ENCODE results near the gene R3HDM2. TPM values are rescaled to one million over a fixed set of nuclear protein-coding genes. Genes with fewer than 3 reads are reported as not detected.

R3HDM2 gene
- total and polyA plus RNA-seq, 2 of the 13 experiments (the other 11 are each of a cell fraction or from before 2014, with no cell fraction given) = 11.1 to 23.5 TPM

DNA sequence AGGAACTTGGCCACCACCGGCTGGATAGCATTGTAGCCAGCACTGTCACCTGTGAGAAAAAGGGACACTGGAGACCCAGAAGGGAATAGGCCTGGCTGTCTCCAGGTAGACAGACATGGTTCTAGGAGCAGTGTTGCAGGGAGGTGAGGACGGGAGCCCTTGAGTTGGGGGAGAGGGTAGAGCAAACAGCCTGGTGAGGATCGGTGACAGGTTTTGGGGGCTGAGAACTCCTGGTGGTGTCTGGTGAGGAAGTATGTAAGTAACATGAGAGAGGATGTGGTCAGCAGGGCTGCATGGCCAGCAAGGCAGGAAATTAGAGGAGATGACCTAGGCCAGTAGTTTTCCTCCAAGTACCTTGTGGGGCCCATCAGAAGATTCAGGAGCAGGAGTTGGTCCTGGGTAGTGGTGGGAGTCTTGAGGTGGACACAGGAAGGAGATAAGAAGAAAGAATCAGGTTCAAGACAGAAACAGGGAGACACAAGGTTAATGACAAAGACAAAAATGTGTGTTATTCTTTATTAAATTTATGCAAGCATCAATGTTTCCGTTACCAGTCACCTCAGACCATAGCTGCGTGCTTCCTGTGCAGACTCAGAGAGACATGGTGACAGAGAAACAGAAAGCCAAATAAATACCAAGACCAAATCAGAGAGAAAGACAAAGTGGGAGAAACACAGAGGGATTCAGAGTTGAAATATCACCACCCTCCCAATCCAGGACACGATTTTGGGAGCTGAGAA, 48.7 kb upstream of the R3HDM2 start, which contains the start of gene ARHGAP9:
ARHGAP9 (minus strand) TSS at position 491 of the 740 bp plus-strand sequence; CDS start at position 31, 460 bp downstream.
- 31% methylated on average over 6 of the region's 6 CpGs for WGBS (ENCODE audit: low lambda C conversion rate)
- FAIRE-seq (no peak), DNase-seq (ENCODE audit: low spot score) (no peak), ATAC-seq (no peak)
- Histone ChIP-seq H3K36me3 (replicated peaks in 1 of 2; ENCODE audit: control insufficient read depth in 1 of 2, insufficient read depth in 2 of 2, low read length in 2 of 2) (no peaks in the 10 kb centered on the region), H3K27me3 (ENCODE audit: control insufficient read depth in 1 of 2, insufficient read depth in 2 of 2, low read length in 2 of 2) (peaks cover 8 to 57% of the 10 kb centered on the region in 2 experiments), H2AFZ (ENCODE audit: low read length) (no peak within 1 kb of the TSS), H3K4me2 (ENCODE audit: low read depth, low read length) (peak within 1 kb of the TSS; percentile 73; the same call in 1 of the 2 replicates), H3K9me3 (ENCODE audit: low read length) (no peaks in the 10 kb centered on the region), H4K20me1 (ENCODE audit: insufficient read depth, low read length) (no peaks in the 10 kb centered on the region), H3K4me3 (replicated peaks in 1 of 3; ENCODE audit: insufficient read depth in 1 of 3, low read depth in 2 of 3, low read length in 3 of 3) (no peak within 1 kb of the TSS), H3K79me2 (ENCODE audit: insufficient read depth, low read length) (no peaks in the 10 kb centered on the region), H3K27ac (ENCODE audit: extremely low read length, insufficient read depth, low read length) (no peak within 1 kb of the TSS), H3K4me1 (ENCODE audit: insufficient read depth, low read length) (peaks cover 35% of the 10 kb centered on the region), H3K9ac (ENCODE audit: insufficient read depth, low read depth, low read length) (no peak within 1 kb of the TSS)
- ChIA-PET POLR2A (no interaction called here), CTCF (ENCODE audit: low intra/inter-chr PET ratio, low total read pairs) (no interaction called here)
- intact Hi-C loops (cut with micrococcal nuclease; ENCODE audit: unreplicated experiment) (no loop called here), in situ Hi-C loops (cut with HindIII; ENCODE audit: extremely low pct_ligation_motif_present, low pct_unique_long_range_greater_than_20kb) (no loop called here)
- BruUV-seq (replicated peaks) = no TSS peak
- TF ChIP-seq ZNF75D (CRISPR knock-in tag; IDR thresholded peaks at IDR 0.05; ENCODE audit: borderline replicate concordance) (no peak), SCMH1 (CRISPR knock-in tag; IDR thresholded peaks at IDR 0.05; ENCODE audit: borderline replicate concordance) (no peak), SAFB2 (CRISPR knock-in tag; IDR thresholded peaks at IDR 0.05; ENCODE audit: borderline replicate concordance, low read depth) (no peak), CREM (IDR thresholded peaks at IDR 0.05) (no peak), CREM (CRISPR knock-in tag; IDR thresholded peaks at IDR 0.05) (no peak), KLF6 (CRISPR knock-in tag; IDR thresholded peaks at IDR 0.05) (no peak), ZFX (CRISPR knock-in tag; IDR thresholded peaks at IDR 0.05; ENCODE audit: low read depth) (no peak)
- TF ChIP-seq, protein P1, sequence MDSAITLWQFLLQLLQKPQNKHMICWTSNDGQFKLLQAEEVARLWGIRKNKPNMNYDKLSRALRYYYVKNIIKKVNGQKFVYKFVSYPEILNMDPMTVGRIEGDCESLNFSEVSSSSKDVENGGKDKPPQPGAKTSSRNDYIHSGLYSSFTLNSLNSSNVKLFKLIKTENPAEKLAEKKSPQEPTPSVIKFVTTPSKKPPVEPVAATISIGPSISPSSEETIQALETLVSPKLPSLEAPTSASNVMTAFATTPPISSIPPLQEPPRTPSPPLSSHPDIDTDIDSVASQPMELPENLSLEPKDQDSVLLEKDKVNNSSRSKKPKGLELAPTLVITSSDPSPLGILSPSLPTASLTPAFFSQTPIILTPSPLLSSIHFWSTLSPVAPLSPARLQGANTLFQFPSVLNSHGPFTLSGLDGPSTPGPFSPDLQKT (CRISPR knock-in tag; IDR thresholded peaks at IDR 0.05; ENCODE audit: borderline replicate concordance) = no peak
